K562 (cell line): Measurements from ENCODE around the gene SDR9C7. TPM values are rescaled to one million over a fixed set of nuclear protein-coding genes. Genes with fewer than 3 reads are reported as not detected.

Source experiments
- EHMT2 ChIP-seq: fragments of 450-650 bp; IDR thresholded peaks from 2 replicates; pipeline ENCODE4 v1.6.1; 2018; ENCODE audit warnings: antibody characterized with exemption
- KLF10 ChIP-seq: fragments of 250-450 bp; sonication (Bioruptor Pico); IDR thresholded peaks from 2 replicates; pipeline ENCODE4 v1.6.1; 2021; ENCODE audit warnings: matching md5 sums
- MECOM ChIP-seq: fragments of 250-450 bp; sonication (Bioruptor Pico); IDR thresholded peaks from 2 replicates; pipeline ENCODE4 v1.8.0; 2022; ENCODE audit warnings: inconsistent platforms
- SRSF7 ChIP-seq: fragments of 200-400 bp; formaldehyde crosslinking; optimal IDR thresholded peaks from 2 replicates; pipeline ENCODE3; 2017; ENCODE audit warnings: mild to moderate bottlenecking, low read depth, low read length
- polyA plus RNA-seq, 8 experiments: library from polyadenylated mRNA; depleted of rRNA in 4 of 8; stranded (reverse) in 5 of 8; unstranded in 3 of 8; fragments of >200 nt; fragmentation: Nextera tagmentation in 2 of 8; fragmentation: Illumina TruSeq in 1 of 8; extraction: Ambion mirVana in 2 of 8; extraction: Trizol in 1 of 8; gene quantifications; 2 replicates each; pipeline versions ENCODE4 v1.2.1 to v1.2.3, GENCODE V29; 2011 to 2014; ENCODE audit warnings: inconsistent platforms in 1 of 8, missing spikeins in 1 of 8
- total RNA-seq, 7 experiments: library from RNA; depleted of rRNA in 6 of 7; stranded (reverse); fragments of >200 nt in 6 of 7; fragmentation: Illumina TruSeq in 2 of 7; extraction: Trizol in 2 of 7; gene quantifications; 2 replicates each; pipeline versions ENCODE4 v1.2.1 to v1.2.3, GENCODE V29; 2011 to 2021; ENCODE audit warnings: low replicate concordance in 1 of 7
- TF ChIP-seq, protein P1 (sequence below): sonication (generic); formaldehyde crosslinking; IDR thresholded peaks from 2 replicates; pipeline ENCODE4 v1.8.0; 2023; ENCODE audit warnings: mild to moderate bottlenecking, missing genetic modification reagents
- TF ChIP-seq, protein P2 (sequence below): fragments of 250-450 bp; sonication (Bioruptor Pico); IDR thresholded peaks from 2 replicates; pipeline ENCODE4 v1.4.0; 2020
- TF ChIP-seq, protein P3 (sequence below): IDR thresholded peaks from 3 replicates; pipeline ENCODE4 v1.6.1; 2011; ENCODE audit warnings: borderline replicate concordance, mild to moderate bottlenecking, moderate library complexity; ENCODE audit not compliant: insufficient read length; ENCODE audit errors: extremely low read depth
- TF ChIP-seq, protein P4 (sequence below): sonication (generic); formaldehyde crosslinking; IDR thresholded peaks from 2 replicates; pipeline ENCODE4 v1.8.0; 2022; ENCODE audit warnings: missing genetic modification reagents, mild to moderate bottlenecking, moderate library complexity, borderline replicate concordance
- TF ChIP-seq, protein P5 (sequence below): fragments of 450-650 bp; IDR thresholded peaks from 2 replicates; pipeline ENCODE4 v1.6.1; 2017; ENCODE audit warnings: antibody characterized with exemption, mild to moderate bottlenecking

The SDR9C7 gene
- total and polyA plus RNA-seq, 9 of the 15 experiments (the other 6 are each of a cell fraction or from before 2014, with no cell fraction given) = 0.04 to 0.59 (median 0.06) TPM; not detected in 6

DNA sequence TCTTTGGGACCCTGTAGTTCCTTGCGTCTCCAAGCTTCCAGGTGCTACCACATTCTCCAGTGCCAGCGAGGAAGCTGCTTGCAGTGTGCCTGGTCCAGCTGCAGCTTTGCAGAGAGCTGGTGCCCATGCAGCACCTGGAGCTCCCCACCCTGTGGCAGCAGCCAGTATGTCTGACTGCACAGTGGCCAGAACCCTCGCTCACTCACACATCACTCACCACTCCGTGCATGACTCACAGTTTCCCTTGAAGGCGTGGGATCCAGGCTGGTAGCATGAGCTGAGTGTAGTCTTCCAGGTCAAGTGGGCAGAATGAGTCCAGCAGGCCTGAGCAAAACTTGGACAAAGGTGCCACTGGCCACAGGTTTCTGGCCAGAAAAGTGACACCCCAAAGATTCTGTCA is 33.6 kb downstream of the SDR9C7 start (continued):
- TF ChIP-seq, protein P1, sequence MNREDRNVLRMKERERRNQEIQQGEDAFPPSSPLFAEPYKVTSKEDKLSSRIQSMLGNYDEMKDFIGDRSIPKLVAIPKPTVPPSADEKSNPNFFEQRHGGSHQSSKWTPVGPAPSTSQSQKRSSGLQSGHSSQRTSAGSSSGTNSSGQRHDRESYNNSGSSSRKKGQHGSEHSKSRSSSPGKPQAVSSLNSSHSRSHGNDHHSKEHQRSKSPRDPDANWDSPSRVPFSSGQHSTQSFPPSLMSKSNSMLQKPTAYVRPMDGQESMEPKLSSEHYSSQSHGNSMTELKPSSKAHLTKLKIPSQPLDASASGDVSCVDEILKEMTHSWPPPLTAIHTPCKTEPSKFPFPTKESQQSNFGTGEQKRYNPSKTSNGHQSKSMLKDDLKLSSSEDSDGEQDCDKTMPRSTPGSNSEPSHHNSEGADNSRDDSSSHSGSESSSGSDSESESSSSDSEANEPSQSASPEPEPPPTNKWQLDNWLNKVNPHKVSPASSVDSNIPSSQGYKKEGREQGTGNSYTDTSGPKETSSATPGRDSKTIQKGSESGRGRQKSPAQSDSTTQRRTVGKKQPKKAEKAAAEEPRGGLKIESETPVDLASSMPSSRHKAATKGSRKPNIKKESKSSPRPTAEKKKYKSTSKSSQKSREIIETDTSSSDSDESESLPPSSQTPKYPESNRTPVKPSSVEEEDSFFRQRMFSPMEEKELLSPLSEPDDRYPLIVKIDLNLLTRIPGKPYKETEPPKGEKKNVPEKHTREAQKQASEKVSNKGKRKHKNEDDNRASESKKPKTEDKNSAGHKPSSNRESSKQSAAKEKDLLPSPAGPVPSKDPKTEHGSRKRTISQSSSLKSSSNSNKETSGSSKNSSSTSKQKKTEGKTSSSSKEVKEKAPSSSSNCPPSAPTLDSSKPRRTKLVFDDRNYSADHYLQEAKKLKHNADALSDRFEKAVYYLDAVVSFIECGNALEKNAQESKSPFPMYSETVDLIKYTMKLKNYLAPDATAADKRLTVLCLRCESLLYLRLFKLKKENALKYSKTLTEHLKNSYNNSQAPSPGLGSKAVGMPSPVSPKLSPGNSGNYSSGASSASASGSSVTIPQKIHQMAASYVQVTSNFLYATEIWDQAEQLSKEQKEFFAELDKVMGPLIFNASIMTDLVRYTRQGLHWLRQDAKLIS (CRISPR knock-in tag) = no peak
- TF ChIP-seq SRSF7 (no peak), EHMT2 (no peak), MECOM (no peak), KLF10 (no peak)
- TF ChIP-seq, protein P2, sequence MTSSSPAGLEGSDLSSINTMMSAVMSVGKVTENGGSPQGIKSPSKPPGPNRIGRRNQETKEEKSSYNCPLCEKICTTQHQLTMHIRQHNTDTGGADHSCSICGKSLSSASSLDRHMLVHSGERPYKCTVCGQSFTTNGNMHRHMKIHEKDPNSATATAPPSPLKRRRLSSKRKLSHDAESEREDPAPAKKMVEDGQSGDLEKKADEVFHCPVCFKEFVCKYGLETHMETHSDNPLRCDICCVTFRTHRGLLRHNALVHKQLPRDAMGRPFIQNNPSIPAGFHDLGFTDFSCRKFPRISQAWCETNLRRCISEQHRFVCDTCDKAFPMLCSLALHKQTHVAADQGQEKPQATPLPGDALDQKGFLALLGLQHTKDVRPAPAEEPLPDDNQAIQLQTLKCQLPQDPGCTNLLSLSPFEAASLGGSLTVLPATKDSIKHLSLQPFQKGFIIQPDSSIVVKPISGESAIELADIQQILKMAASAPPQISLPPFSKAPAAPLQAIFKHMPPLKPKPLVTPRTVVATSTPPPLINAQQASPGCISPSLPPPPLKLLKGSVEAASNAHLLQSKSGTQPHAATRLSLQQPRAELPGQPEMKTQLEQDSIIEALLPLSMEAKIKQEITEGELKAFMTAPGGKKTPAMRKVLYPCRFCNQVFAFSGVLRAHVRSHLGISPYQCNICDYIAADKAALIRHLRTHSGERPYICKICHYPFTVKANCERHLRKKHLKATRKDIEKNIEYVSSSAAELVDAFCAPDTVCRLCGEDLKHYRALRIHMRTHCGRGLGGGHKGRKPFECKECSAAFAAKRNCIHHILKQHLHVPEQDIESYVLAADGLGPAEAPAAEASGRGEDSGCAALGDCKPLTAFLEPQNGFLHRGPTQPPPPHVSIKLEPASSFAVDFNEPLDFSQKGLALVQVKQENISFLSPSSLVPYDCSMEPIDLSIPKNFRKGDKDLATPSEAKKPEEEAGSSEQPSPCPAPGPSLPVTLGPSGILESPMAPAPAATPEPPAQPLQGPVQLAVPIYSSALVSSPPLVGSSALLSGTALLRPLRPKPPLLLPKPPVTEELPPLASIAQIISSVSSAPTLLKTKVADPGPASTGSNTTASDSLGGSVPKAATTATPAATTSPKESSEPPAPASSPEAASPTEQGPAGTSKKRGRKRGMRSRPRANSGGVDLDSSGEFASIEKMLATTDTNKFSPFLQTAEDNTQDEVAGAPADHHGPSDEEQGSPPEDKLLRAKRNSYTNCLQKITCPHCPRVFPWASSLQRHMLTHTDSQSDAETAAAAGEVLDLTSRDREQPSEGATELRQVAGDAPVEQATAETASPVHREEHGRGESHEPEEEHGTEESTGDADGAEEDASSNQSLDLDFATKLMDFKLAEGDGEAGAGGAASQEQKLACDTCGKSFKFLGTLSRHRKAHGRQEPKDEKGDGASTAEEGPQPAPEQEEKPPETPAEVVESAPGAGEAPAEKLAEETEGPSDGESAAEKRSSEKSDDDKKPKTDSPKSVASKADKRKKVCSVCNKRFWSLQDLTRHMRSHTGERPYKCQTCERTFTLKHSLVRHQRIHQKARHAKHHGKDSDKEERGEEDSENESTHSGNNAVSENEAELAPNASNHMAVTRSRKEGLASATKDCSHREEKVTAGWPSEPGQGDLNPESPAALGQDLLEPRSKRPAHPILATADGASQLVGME (CRISPR knock-in tag) = no peak
- TF ChIP-seq, protein P3, sequence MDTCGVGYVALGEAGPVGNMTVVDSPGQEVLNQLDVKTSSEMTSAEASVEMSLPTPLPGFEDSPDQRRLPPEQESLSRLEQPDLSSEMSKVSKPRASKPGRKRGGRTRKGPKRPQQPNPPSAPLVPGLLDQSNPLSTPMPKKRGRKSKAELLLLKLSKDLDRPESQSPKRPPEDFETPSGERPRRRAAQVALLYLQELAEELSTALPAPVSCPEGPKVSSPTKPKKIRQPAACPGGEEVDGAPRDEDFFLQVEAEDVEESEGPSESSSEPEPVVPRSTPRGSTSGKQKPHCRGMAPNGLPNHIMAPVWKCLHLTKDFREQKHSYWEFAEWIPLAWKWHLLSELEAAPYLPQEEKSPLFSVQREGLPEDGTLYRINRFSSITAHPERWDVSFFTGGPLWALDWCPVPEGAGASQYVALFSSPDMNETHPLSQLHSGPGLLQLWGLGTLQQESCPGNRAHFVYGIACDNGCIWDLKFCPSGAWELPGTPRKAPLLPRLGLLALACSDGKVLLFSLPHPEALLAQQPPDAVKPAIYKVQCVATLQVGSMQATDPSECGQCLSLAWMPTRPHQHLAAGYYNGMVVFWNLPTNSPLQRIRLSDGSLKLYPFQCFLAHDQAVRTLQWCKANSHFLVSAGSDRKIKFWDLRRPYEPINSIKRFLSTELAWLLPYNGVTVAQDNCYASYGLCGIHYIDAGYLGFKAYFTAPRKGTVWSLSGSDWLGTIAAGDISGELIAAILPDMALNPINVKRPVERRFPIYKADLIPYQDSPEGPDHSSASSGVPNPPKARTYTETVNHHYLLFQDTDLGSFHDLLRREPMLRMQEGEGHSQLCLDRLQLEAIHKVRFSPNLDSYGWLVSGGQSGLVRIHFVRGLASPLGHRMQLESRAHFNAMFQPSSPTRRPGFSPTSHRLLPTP = no peak
- TF ChIP-seq, protein P4, sequence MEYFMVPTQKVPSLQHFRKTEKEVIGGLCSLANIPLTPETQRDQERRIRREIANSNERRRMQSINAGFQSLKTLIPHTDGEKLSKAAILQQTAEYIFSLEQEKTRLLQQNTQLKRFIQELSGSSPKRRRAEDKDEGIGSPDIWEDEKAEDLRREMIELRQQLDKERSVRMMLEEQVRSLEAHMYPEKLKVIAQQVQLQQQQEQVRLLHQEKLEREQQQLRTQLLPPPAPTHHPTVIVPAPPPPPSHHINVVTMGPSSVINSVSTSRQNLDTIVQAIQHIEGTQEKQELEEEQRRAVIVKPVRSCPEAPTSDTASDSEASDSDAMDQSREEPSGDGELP (CRISPR knock-in tag) = peak; percentile 72; the same call in 1 of the 2 replicates
- TF ChIP-seq, protein P5, sequence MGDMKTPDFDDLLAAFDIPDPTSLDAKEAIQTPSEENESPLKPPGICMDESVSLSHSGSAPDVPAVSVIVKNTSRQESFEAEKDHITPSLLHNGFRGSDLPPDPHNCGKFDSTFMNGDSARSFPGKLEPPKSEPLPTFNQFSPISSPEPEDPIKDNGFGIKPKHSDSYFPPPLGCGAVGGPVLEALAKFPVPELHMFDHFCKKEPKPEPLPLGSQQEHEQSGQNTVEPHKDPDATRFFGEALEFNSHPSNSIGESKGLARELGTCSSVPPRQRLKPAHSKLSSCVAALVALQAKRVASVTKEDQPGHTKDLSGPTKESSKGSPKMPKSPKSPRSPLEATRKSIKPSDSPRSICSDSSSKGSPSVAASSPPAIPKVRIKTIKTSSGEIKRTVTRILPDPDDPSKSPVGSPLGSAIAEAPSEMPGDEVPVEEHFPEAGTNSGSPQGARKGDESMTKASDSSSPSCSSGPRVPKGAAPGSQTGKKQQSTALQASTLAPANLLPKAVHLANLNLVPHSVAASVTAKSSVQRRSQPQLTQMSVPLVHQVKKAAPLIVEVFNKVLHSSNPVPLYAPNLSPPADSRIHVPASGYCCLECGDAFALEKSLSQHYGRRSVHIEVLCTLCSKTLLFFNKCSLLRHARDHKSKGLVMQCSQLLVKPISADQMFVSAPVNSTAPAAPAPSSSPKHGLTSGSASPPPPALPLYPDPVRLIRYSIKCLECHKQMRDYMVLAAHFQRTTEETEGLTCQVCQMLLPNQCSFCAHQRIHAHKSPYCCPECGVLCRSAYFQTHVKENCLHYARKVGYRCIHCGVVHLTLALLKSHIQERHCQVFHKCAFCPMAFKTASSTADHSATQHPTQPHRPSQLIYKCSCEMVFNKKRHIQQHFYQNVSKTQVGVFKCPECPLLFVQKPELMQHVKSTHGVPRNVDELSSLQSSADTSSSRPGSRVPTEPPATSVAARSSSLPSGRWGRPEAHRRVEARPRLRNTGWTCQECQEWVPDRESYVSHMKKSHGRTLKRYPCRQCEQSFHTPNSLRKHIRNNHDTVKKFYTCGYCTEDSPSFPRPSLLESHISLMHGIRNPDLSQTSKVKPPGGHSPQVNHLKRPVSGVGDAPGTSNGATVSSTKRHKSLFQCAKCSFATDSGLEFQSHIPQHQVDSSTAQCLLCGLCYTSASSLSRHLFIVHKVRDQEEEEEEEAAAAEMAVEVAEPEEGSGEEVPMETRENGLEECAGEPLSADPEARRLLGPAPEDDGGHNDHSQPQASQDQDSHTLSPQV = peak; percentile 56; the same call in 1 of the 2 replicates
